Endothelial cell of umbilical vein (primary cell): ENCODE measurements around the gene SLC35A5.
"Not testable (repeated sequence)": the region's sequence is repeated elsewhere in the genome, so short reads cannot be mapped to it uniquely, and the experiment has no call there.

Source experiments
- TF ChIP-seq, protein P1 (sequence below), 2 donors: IDR thresholded peaks; 1 replicate in 1 of 2; 2 replicates in 1 of 2; pipeline ENCODE4 v1.5.1; 2011; ENCODE audit warnings: low read length in 2 of 2, mild to moderate bottlenecking in 2 of 2, moderate library complexity in 2 of 2, control low read depth in 1 of 2, inconsistent platforms in 1 of 2, low read depth in 1 of 2; ENCODE audit not compliant: insufficient read depth in 1 of 2; ENCODE audit errors: extremely low read depth in 1 of 2
- TF ChIP-seq, protein P2 (sequence below): IDR thresholded peaks from 2 replicates; pipeline ENCODE4 v1.6.1; 2011; ENCODE audit not compliant: insufficient read depth, insufficient read length

DNA sequence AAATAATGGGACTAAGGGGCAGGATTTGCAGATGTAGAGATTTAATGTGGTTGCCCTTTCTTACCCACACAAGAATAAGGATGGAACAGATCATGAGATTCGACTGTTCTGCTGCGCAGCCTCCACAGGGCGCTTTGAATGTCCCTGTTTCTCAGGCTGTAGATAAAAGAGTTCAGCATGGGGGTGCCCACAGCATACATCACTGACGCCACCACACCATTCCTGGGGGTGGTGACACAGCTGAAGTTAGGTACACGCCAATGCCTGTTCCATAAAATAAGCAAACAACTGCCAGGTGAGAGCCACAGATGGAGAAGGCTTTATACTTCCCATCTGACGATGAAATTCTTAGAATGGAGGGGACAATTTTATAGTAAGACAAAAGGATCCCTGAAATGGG lies 37.7 kb upstream of the SLC35A5 start:
- TF ChIP-seq, protein P1, sequence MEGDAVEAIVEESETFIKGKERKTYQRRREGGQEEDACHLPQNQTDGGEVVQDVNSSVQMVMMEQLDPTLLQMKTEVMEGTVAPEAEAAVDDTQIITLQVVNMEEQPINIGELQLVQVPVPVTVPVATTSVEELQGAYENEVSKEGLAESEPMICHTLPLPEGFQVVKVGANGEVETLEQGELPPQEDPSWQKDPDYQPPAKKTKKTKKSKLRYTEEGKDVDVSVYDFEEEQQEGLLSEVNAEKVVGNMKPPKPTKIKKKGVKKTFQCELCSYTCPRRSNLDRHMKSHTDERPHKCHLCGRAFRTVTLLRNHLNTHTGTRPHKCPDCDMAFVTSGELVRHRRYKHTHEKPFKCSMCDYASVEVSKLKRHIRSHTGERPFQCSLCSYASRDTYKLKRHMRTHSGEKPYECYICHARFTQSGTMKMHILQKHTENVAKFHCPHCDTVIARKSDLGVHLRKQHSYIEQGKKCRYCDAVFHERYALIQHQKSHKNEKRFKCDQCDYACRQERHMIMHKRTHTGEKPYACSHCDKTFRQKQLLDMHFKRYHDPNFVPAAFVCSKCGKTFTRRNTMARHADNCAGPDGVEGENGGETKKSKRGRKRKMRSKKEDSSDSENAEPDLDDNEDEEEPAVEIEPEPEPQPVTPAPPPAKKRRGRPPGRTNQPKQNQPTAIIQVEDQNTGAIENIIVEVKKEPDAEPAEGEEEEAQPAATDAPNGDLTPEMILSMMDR (IDR thresholded peaks at IDR 0.05; ENCODE audit: extremely low read depth in 1 of 2, insufficient read depth in 1 of 2, low read depth in 1 of 2, low read length in 2 of 2), result not testable (repeated sequence)
- TF ChIP-seq, protein P2, sequence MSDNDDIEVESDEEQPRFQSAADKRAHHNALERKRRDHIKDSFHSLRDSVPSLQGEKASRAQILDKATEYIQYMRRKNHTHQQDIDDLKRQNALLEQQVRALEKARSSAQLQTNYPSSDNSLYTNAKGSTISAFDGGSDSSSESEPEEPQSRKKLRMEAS, result not testable (repeated sequence)
